H1 (cell line): ENCODE data around the gene KLHL29. TPM values are rescaled to one million over a fixed set of nuclear protein-coding genes. Genes with fewer than 3 reads are reported as not detected.

Experiments used
- CTCF ChIA-PET: fragments of 300-600 bp; sonication (Branson Sonifier 250); formaldehyde crosslinking; loops from one replicate; lab custom pipeline; 2021; ENCODE audit not compliant: partially characterized antibody; lab: Charles Lee
- POLR2A ChIA-PET: fragments of 300-600 bp; sonication (Branson Sonifier 250); formaldehyde crosslinking; loops from one replicate; lab custom pipeline; 2021; ENCODE audit warnings: inconsistent platforms; ENCODE audit not compliant: partially characterized antibody; lab: Charles Lee
- DNase-seq, 2 experiments: peaks; one replicate each; pipeline versions ENCODE4 v3.0.0 to v3.0.0-alpha.2; 2010 to 2022; ENCODE audit warnings: low spot score in 2 of 2, low read depth in 1 of 2, mixed read lengths in 1 of 2
- FAIRE-seq: peaks from 2 replicates; lab custom pipeline; 2011; peaks lifted over from hg19 to GRCh38; lab: Jason Lieb, UNC
- H2AFZ ChIP-seq: 2 replicates; pipeline ENCODE4 v1.8.1; 2012; ENCODE audit warnings: low read length, inconsistent platforms
- H2AK5ac ChIP-seq: 2 replicates; pipeline ENCODE4 v1.6.1; 2013; ENCODE audit warnings: low read depth, low read length
- H2BK120ac ChIP-seq: replicated peaks from 2 replicates; pipeline ENCODE3; 2013; ENCODE audit warnings: low read depth, low read length, inconsistent platforms
- H2BK12ac ChIP-seq: 2 replicates; pipeline ENCODE4 v1.6.1; 2013; ENCODE audit warnings: low read depth, low read length
- H2BK15ac ChIP-seq: 2 replicates; pipeline ENCODE4 v1.6.1; 2013; ENCODE audit warnings: low read length
- H2BK20ac ChIP-seq: 2 replicates; pipeline ENCODE4 v1.6.1; 2013; ENCODE audit warnings: low read length
- H2BK5ac ChIP-seq: 2 replicates; pipeline ENCODE4 v1.6.1; 2013; ENCODE audit warnings: low read depth, low read length
- H3K14ac ChIP-seq: 2 replicates; pipeline ENCODE4 v1.6.1; 2013; ENCODE audit warnings: inconsistent platforms; ENCODE audit not compliant: insufficient read length
- H3K18ac ChIP-seq: 2 replicates; pipeline ENCODE4 v1.6.1; 2013; ENCODE audit warnings: low read length; ENCODE audit errors: extremely low read depth
- H3K23ac ChIP-seq: 2 replicates; pipeline ENCODE4 v1.6.1; 2013; ENCODE audit warnings: inconsistent platforms; ENCODE audit not compliant: insufficient read length
- H3K23me2 ChIP-seq: 2 replicates; pipeline ENCODE4 v1.6.1; 2013; ENCODE audit warnings: low read depth, low read length
- H3K27ac ChIP-seq: 2 replicates; pipeline ENCODE4 v1.6.1; 2011; ENCODE audit warnings: low read depth, low read length, inconsistent platforms
- H3K27me3 ChIP-seq, 4 experiments: replicated peaks in 1 of 4; 1 replicate in 1 of 4; 2 replicates in 3 of 4; pipeline versions ENCODE4 v1.6.1 to v1.8.1; 2011 to 2013; ENCODE audit warnings: low read length in 3 of 4, mild to moderate bottlenecking in 3 of 4, inconsistent platforms in 2 of 4, mixed read lengths in 2 of 4, moderate library complexity in 1 of 4; ENCODE audit not compliant: control insufficient read depth in 3 of 4, insufficient read depth in 3 of 4; ENCODE audit errors: extremely low read depth in 1 of 4
- H3K36me3 ChIP-seq, 4 experiments: 2 replicates each; pipeline versions ENCODE4 v1.6.1 to v1.8.1; 2011 to 2013; ENCODE audit warnings: mild to moderate bottlenecking in 4 of 4, low read length in 3 of 4, moderate library complexity in 2 of 4, control low read depth in 1 of 4, inconsistent platforms in 1 of 4; ENCODE audit not compliant: insufficient read depth in 4 of 4, control insufficient read depth in 2 of 4
- H3K4ac ChIP-seq: replicated peaks from 2 replicates; pipeline ENCODE3; 2013; ENCODE audit warnings: low read length, low read depth, mixed read lengths, inconsistent platforms; ENCODE audit not compliant: insufficient read length
- H3K4me1 ChIP-seq, 4 experiments: replicated peaks in 1 of 4; 1 replicate in 1 of 4; 2 replicates in 3 of 4; pipeline versions ENCODE4 v1.6.1 to v1.8.1; 2011 to 2013; ENCODE audit warnings: low read length in 3 of 4, inconsistent platforms in 2 of 4, mixed read lengths in 1 of 4; ENCODE audit not compliant: insufficient read depth in 4 of 4, control insufficient read depth in 3 of 4
- H3K4me2 ChIP-seq, 2 experiments: 2 replicates each; pipeline versions ENCODE4 v1.6.1 to v1.8.1; 2011 to 2013; ENCODE audit warnings: low read depth in 2 of 2, low read length in 2 of 2, control low read depth in 1 of 2, inconsistent platforms in 1 of 2, mild to moderate bottlenecking in 1 of 2; ENCODE audit not compliant: insufficient read depth in 1 of 2
- H3K4me3 ChIP-seq, 4 experiments: fragments of 200-600, 300-600 bp in 1 of 4; sonication (generic), shearing (Covaris generic), sonication (Bioruptor Twin) in 1 of 4; 2 replicates each; pipeline versions ENCODE4 v1.5.1 to v1.8.1; 2011 to 2016; ENCODE audit warnings: low read length in 4 of 4, low read depth in 3 of 4, control low read depth in 2 of 4, inconsistent platforms in 2 of 4, mild to moderate bottlenecking in 2 of 4, mixed read lengths in 1 of 4, moderate library complexity in 1 of 4; ENCODE audit not compliant: insufficient read depth in 2 of 4; ENCODE audit errors: extremely low read depth in 1 of 4
- H3K56ac ChIP-seq: replicated peaks from 2 replicates; pipeline ENCODE3; 2013; ENCODE audit warnings: low read depth, mild to moderate bottlenecking, mixed read lengths, low read length, inconsistent platforms; ENCODE audit not compliant: insufficient read length
- H3K79me1 ChIP-seq: 2 replicates; pipeline ENCODE4 v1.6.1; 2013; ENCODE audit warnings: low read depth, low read length, control low read depth
- H3K79me2 ChIP-seq, 2 experiments: 2 replicates each; pipeline versions ENCODE4 v1.6.1 to v1.8.1; 2012 to 2013; ENCODE audit warnings: low read length in 2 of 2, mild to moderate bottlenecking in 2 of 2, inconsistent platforms in 1 of 2; ENCODE audit not compliant: insufficient read depth in 2 of 2, control insufficient read depth in 1 of 2
- H3K9ac ChIP-seq, 4 experiments: replicated peaks in 1 of 4; 1 replicate in 1 of 4; 2 replicates in 3 of 4; pipeline versions ENCODE4 v1.6.1 to v1.8.1; 2011 to 2013; ENCODE audit warnings: low read depth in 3 of 4, low read length in 3 of 4, control low read depth in 2 of 4, mild to moderate bottlenecking in 2 of 4, moderate library complexity in 2 of 4, inconsistent platforms in 1 of 4; ENCODE audit errors: extremely low read depth in 1 of 4
- H3K9me3 ChIP-seq, 2 experiments: 2 replicates each; pipeline versions ENCODE4 v1.6.1 to v1.8.1; 2012 to 2013; ENCODE audit warnings: mild to moderate bottlenecking in 2 of 2, moderate library complexity in 2 of 2, control low read depth in 1 of 2, inconsistent platforms in 1 of 2, low read depth in 1 of 2, low read length in 1 of 2, mixed read lengths in 1 of 2; ENCODE audit not compliant: insufficient read depth in 2 of 2
- H4K20me1 ChIP-seq, 2 experiments: replicated peaks in 1 of 2; 2 replicates each; pipeline versions ENCODE3 to v1.8.1; 2011 to 2013; ENCODE audit warnings: inconsistent platforms in 2 of 2, low read length in 2 of 2, mild to moderate bottlenecking in 1 of 2; ENCODE audit not compliant: insufficient read depth in 2 of 2, control insufficient read depth in 1 of 2
- H4K5ac ChIP-seq: 2 replicates; pipeline ENCODE4 v1.6.1; 2013; ENCODE audit warnings: low read length, low read depth, mixed read lengths, inconsistent platforms; ENCODE audit not compliant: insufficient read length
- H4K8ac ChIP-seq: 2 replicates; pipeline ENCODE4 v1.8.0; 2013; ENCODE audit warnings: mild to moderate bottlenecking, moderate library complexity, low read length, inconsistent platforms; ENCODE audit not compliant: insufficient read depth; ENCODE audit errors: extremely low read depth
- H4K91ac ChIP-seq: replicated peaks from 2 replicates; pipeline ENCODE3; 2013; ENCODE audit warnings: low read length, mixed read lengths, inconsistent platforms; ENCODE audit not compliant: insufficient read length
- CREB1 ChIP-seq: IDR thresholded peaks from 2 replicates; pipeline ENCODE4 v1.6.1; 2012; ENCODE audit warnings: inconsistent platforms
- CTBP2 ChIP-seq: IDR thresholded peaks from 2 replicates; pipeline ENCODE4 v1.7.0; 2011; ENCODE audit warnings: borderline replicate concordance, mild to moderate bottlenecking, moderate library complexity, mixed read lengths, low read length; ENCODE audit not compliant: insufficient read depth, insufficient read length
- FOSL1 ChIP-seq: IDR thresholded peaks from 2 replicates; pipeline ENCODE4 v1.6.1; 2011; ENCODE audit warnings: mild to moderate bottlenecking, low read depth, low read length, moderate library complexity; ENCODE audit not compliant: insufficient read depth
- POU5F1 ChIP-seq: IDR thresholded peaks from 2 replicates; pipeline ENCODE4 v1.6.1; 2011; ENCODE audit warnings: low read depth, mild to moderate bottlenecking, low read length, moderate library complexity
- SP1 ChIP-seq: IDR thresholded peaks from 2 replicates; pipeline ENCODE4 v1.6.1; 2011; ENCODE audit warnings: low read depth, low read length
- SP4 ChIP-seq: IDR thresholded peaks from 2 replicates; pipeline ENCODE4 v1.6.1; 2012; ENCODE audit warnings: low read length, inconsistent platforms
- SRF ChIP-seq: IDR thresholded peaks from 2 replicates; pipeline ENCODE4 v1.6.1; 2011; ENCODE audit warnings: mild to moderate bottlenecking, low read depth, low read length, moderate library complexity
- TCF12 ChIP-seq: IDR thresholded peaks from 2 replicates; pipeline ENCODE4 v1.6.1; 2011; ENCODE audit warnings: low read depth, mild to moderate bottlenecking, low read length
- TEAD4 ChIP-seq: IDR thresholded peaks from 2 replicates; pipeline ENCODE4 v1.6.1; 2012; ENCODE audit warnings: low read depth, low read length, inconsistent platforms, mixed read lengths
- YY1 ChIP-seq: IDR thresholded peaks from 2 replicates; pipeline ENCODE4 v1.6.1; 2011; ENCODE audit warnings: low read depth, mild to moderate bottlenecking, low read length
- WGBS, 2 experiments: shearing (Covaris generic) in 1 of 2; methylation state at CpG; one replicate each; pipeline versions ENCODE4 v1.1.6 to v1.1.7; 2013 to 2015; ENCODE audit warnings: low lambda C conversion rate in 2 of 2, mixed read lengths in 2 of 2, inconsistent platforms in 1 of 2, low coverage in 1 of 2, missing lambda C conversion rate in 1 of 2; ENCODE audit not compliant: insufficient replicate concordance in 2 of 2, insufficient coverage in 1 of 2, insufficient read length in 1 of 2; ENCODE audit errors: extremely low coverage in 1 of 2, missing lambda C conversion rate in 1 of 2; 5-methylcytosine and 5-hydroxymethylcytosine counted together
- polyA plus RNA-seq, 7 experiments: library from polyadenylated mRNA; depleted of rRNA in 3 of 7; stranded (reverse) in 5 of 7; unstranded in 2 of 7; fragments of >200 nt in 5 of 7; fragments of 200-250 nt in 2 of 7; gene quantifications; 1 replicate in 5 of 7; 2 replicates in 1 of 7; 4 replicates in 1 of 7; pipeline versions ENCODE4 v1.2.1 to v1.2.3, GENCODE V29; 2011 to 2013; ENCODE audit warnings: missing spikeins in 2 of 7, mixed read lengths in 2 of 7
- total RNA-seq: library from RNA; stranded (reverse); fragmentation: NEBNext Ultra II Directional; extraction: Animal tissue kit (Norgen Biotek cat#: 25700); gene quantifications from 2 replicates; pipeline ENCODE4 v1.2.1, GENCODE V29; 2021

The KLHL29 gene
- total and polyA plus RNA-seq, 2 of the 8 experiments (the other 6 are each of a cell fraction or from before 2014, with no cell fraction given): 1.1 to 4.7 TPM

GRCh38 chr2:23425338-23425871 is 40.4 kb downstream of the KLHL29 start:
- Histone ChIP-seq H3K23ac (no peak overlapping the region), H4K91ac (no peak overlapping the region), H2BK5ac (no peak overlapping the region), H2BK120ac (no peak overlapping the region), H3K4me3 (no peak overlapping the region), H4K20me1 (peaks cover 0 to 11% of the 10 kb centered on the region in 2 experiments), H3K18ac (no peak overlapping the region), H4K5ac (no peak overlapping the region), H3K14ac (no peak overlapping the region), H2BK20ac (no peak overlapping the region), H3K79me2 (no peaks in the 10 kb centered on the region), H2BK15ac (peak overlapping the region; percentile 65; the same call in 1 of the 2 replicates), H3K56ac (no peak overlapping the region), H3K9me3 (no peaks in the 10 kb centered on the region), H3K23me2 (peaks cover 12% of the 10 kb centered on the region), H2AFZ (no peak overlapping the region), H2AK5ac (no peak overlapping the region), H3K36me3 (no peaks in the 10 kb centered on the region), H3K4me1 (peaks cover 0 to 17% (median 10%) of the 10 kb centered on the region in 4 experiments; a peak in 6 of 7 replicates), H3K79me1 (peaks cover 6% of the 10 kb centered on the region; the same call in 1 of the 2 replicates), H3K9ac (no peak overlapping the region), H3K4me2 (peak overlapping the region in 1 of 2 experiments; percentile 45; a peak in 2 of 4 replicates), H4K8ac (no peak overlapping the region), H3K27ac (no peak overlapping the region), H3K27me3 (no peaks in the 10 kb centered on the region), H2BK12ac (no peak overlapping the region), H3K4ac (no peak overlapping the region)
- WGBS, 2 experiments: 85% methylated on average over 9 of the region's 9 CpGs; no CpG with 5 or more reads in 1 of the 2 experiments
- FAIRE-seq: no peak
- ChIA-PET CTCF (interaction anchor here (1.0 to 5.7 kb wide), 4 partner anchors 9 to 74 kb away, joined by 3 to 26 read pairs (median 4); no protein-coding TSS in a partner anchor), POLR2A (no interaction called here)
- DNase-seq: peak in 1 of 2 experiments; percentile 46
- TF ChIP-seq CREB1: no peak
- TF ChIP-seq SP1: no peak
- TF ChIP-seq CTBP2: peak; percentile 26
- TF ChIP-seq YY1: peak; percentile 67; the same call in 1 of the 2 replicates
- no peak for TF ChIP-seq TCF12
- no peak for TF ChIP-seq SP4
- TF ChIP-seq FOSL1: no peak
- TF ChIP-seq POU5F1: no peak
- TF ChIP-seq SRF: no peak
- 0 out of 2 replicates have a peak, but pooled peaks have one; percentile 37 for TF ChIP-seq TEAD4
